Measurements from ENCODE around the gene RIN3. TPM values are rescaled to one million over a fixed set of nuclear protein-coding genes. Genes with fewer than 3 reads are reported as not detected.

The RIN3 gene
- total and polyA plus RNA-seq, 7 experiments from 2014 or later: 27.2 to 182 (median 114) TPM

DNA sequence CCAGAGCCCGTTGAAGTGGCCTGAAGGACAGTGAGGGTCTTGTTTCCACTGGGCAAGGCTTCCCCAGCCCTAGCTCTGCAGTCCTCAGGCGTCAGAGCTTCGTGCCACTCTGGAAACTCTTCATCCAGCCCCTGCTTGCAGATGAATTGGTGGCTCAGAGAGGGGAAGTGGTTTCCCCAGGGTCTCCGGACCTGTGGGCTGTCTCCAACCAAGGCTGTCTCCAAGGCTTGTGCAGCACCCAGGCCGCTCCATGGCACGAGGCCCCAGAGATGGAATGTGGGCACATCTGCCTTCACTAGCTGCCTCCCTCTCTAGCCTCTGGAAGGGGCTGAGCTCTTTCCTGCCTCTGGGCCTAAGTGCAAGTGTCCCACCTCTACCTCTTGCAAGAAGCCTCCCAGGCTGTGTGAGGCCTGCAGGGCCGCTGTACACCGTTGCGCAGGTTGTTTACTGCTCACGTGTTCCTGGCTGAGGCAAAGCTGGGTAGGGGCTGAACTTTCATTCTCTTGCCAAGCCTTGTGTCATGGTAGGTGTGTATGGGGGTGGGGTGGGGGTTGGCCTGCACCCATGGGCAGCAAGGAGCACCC is 11.1 kb downstream of the RIN3 start:
- DNase-seq: no peak
- Histone ChIP-seq H3K4me3 (ENCODE audit: low read length) (no peak overlapping the region), H3K36me3 (ENCODE audit: control insufficient read depth in 2 of 3, insufficient read depth in 3 of 3, low read length in 3 of 3) (no peaks in the 10 kb centered on the region), H3K4me1 (ENCODE audit: control insufficient read depth in 2 of 2, insufficient read depth in 2 of 2, low read length in 2 of 2) (peaks cover 8 to 12% of the 10 kb centered on the region in 2 donors), H3K9me3 (ENCODE audit: control insufficient read depth in 2 of 3, low read length in 3 of 3) (no peaks in the 10 kb centered on the region), H3K27me3 (ENCODE audit: control insufficient read depth in 2 of 2, insufficient read depth in 2 of 2, low read length in 2 of 2) (no peaks in the 10 kb centered on the region), H3K27ac (ENCODE audit: low read depth, low read length) (no peak overlapping the region)
- H3K36me3 Mint-ChIP-seq: peaks cover 0 to 10% (median 5%) of the 10 kb centered on the region in 5 donors
- H3K9me3 Mint-ChIP-seq: peaks cover 0 to 4% (median 1%) of the 10 kb centered on the region in 11 donors
- H3K4me1 Mint-ChIP-seq: peaks cover 2 to 63% (median 29%) of the 10 kb centered on the region in 7 donors
- CTCF ChIA-PET: interaction anchor here (0.6 kb wide), 1 partner anchor 406 kb away, joined by 8 read pairs; no protein-coding TSS in a partner anchor
- POLR2A ChIA-PET: interaction anchor here (0.9 to 1.4 kb wide), 2 partner anchors 13 to 26 kb away, joined by 3 to 5 read pairs; no protein-coding TSS in a partner anchor
- intact Hi-C loops (cut with micrococcal nuclease): no loop called here
- ATAC-seq: no peak
- peaks cover 0 to 3% (median 0%) of the 10 kb centered on the region in 5 donors for H3K27me3 Mint-ChIP-seq
- H3K4me3 Mint-ChIP-seq: peak overlapping the region in 1 of 10 donors; percentile 13
- H3K27ac Mint-ChIP-seq: peak overlapping the region in 3 of 9 donors; percentile 3 to 60 (median 21)

- Mint-ChIP-seq H3K36me3 (peaks cover 0 to 10% (median 5%) of the 10 kb centered on the region in 5 donors), H3K9me3 (peaks cover 0 to 4% (median 1%) of the 10 kb centered on the region in 11 donors), H3K27me3 (peaks cover 0 to 3% (median 0%) of the 10 kb centered on the region in 5 donors), H3K4me1 (peaks cover 8 to 66% (median 35%) of the 10 kb centered on the region in 7 donors), H3K27ac (peak overlapping the region in 4 of 9 donors; percentile 3 to 81 (median 14)), H3K4me3 (peak overlapping the region in 1 of 10 donors; percentile 13)
- DNase-seq (no peak), ATAC-seq (peak; percentile 12)
- peaks cover 8 to 16% of the 10 kb centered on the region in 2 donors for H3K4me1 ChIP-seq (ENCODE audit: control insufficient read depth in 2 of 2, insufficient read depth in 2 of 2, low read length in 2 of 2)
- ChIA-PET CTCF (no interaction called here), POLR2A (interaction anchor here (1.1 to 1.4 kb wide), 2 partner anchors 11 to 25 kb away, joined by 3 read pairs; no protein-coding TSS in a partner anchor)
- no peaks in the 10 kb centered on the region for H3K9me3 ChIP-seq (ENCODE audit: control insufficient read depth in 2 of 3, low read length in 3 of 3)
- H3K27me3 ChIP-seq (ENCODE audit: control insufficient read depth in 2 of 2, insufficient read depth in 2 of 2, low read length in 2 of 2): no peaks in the 10 kb centered on the region
- no peak overlapping the region for H3K4me3 ChIP-seq (ENCODE audit: low read length)
- H3K27ac ChIP-seq (ENCODE audit: low read depth, low read length): no peak overlapping the region
- intact Hi-C loops (cut with micrococcal nuclease): no loop called here
- H3K36me3 ChIP-seq (ENCODE audit: control insufficient read depth in 2 of 3, insufficient read depth in 3 of 3, low read length in 3 of 3): no peaks in the 10 kb centered on the region
These were observed 11.9 kb downstream of the RIN3 start for GRCh38 chr14:92525322-92526095.

DNA sequence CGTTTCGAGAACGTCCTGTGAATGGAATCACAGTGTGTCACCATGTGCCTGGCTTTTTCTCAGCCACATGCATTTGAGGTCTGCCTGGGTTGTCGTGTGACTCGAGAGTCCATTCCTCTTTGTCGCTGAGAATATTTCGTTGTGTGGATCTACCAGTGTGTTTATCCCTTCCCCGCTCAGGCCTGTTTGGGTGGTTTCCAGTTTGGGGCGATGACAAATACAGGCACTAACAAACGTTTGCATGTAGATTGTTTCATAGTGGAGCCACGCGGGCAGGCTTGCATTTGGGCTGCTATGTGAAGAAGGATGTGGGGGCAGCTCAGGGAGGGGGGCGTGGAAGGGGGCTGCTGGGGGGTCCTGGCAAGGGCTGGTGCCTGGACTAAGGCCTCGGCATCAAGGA is 14.1 kb downstream of the RIN3 start:
- intact Hi-C loops (cut with micrococcal nuclease): no loop called here

DNA sequence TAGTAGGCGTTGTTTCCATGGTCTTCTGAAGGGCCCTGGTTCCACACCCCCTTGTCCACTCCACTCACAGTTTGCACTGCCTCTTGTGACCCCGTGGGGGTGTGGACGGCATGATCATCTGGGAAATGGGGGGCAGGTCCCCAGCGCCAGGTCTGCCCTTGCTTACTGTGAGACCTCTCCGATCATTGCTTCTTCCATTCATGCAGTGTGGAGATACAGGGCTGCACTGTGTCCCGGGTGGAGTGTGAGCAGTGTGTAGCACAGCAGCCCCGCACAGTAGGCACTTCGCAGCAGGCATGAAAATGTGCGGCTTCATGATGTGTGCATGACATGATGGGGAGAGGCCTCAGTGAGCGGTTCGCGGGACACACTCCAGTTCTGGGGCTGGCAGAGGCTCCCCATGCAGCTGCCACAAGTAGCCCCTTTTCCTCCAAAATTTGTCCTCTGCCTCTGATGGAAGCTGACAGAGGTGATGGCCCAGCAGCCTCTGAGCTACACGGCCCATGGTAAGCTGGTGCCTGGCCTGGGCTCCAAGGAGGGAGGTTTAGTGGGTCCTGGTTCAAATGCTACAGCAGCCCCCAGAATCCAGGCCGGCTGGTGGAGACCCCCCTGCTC is 15.0 kb downstream of the RIN3 start:
- Histone ChIP-seq H3K9me3 (ENCODE audit: control insufficient read depth in 2 of 3, low read length in 3 of 3) (no peaks in the 10 kb centered on the region), H3K4me3 (ENCODE audit: low read length) (no peak overlapping the region), H3K27ac (ENCODE audit: low read depth, low read length) (no peak overlapping the region), H3K4me1 (ENCODE audit: control insufficient read depth in 2 of 2, insufficient read depth in 2 of 2, low read length in 2 of 2) (peaks cover 13 to 41% of the 10 kb centered on the region in 2 donors), H3K36me3 (ENCODE audit: control insufficient read depth in 2 of 3, insufficient read depth in 3 of 3, low read length in 3 of 3) (no peaks in the 10 kb centered on the region), H3K27me3 (ENCODE audit: control insufficient read depth in 2 of 2, insufficient read depth in 2 of 2, low read length in 2 of 2) (no peaks in the 10 kb centered on the region)
- Mint-ChIP-seq H3K4me3 (no peak overlapping the region), H3K9me3 (no peaks in the 10 kb centered on the region), H3K36me3 (no peaks in the 10 kb centered on the region), H3K27ac (peak overlapping the region in 3 of 9 donors; percentile 8 to 65 (median 25)), H3K4me1 (peaks cover 21 to 68% (median 41%) of the 10 kb centered on the region in 7 donors), H3K27me3 (no peaks in the 10 kb centered on the region)
- ChIA-PET CTCF (no interaction called here), POLR2A (no interaction called here)
- ATAC-seq (no peak), DNase-seq (no peak)
- intact Hi-C loops (cut with micrococcal nuclease): no loop called here

More for the DNA sequence above, 14.1 kb downstream of the RIN3 start:
- DNase-seq: no peak
- ChIA-PET CTCF (no interaction called here), POLR2A (no interaction called here)
- Histone ChIP-seq H3K9me3 (ENCODE audit: control insufficient read depth in 2 of 3, low read length in 3 of 3) (no peaks in the 10 kb centered on the region), H3K27me3 (ENCODE audit: control insufficient read depth in 2 of 2, insufficient read depth in 2 of 2, low read length in 2 of 2) (no peaks in the 10 kb centered on the region), H3K36me3 (ENCODE audit: control insufficient read depth in 2 of 3, insufficient read depth in 3 of 3, low read length in 3 of 3) (no peaks in the 10 kb centered on the region), H3K27ac (ENCODE audit: low read depth, low read length) (no peak overlapping the region), H3K4me3 (ENCODE audit: low read length) (no peak overlapping the region), H3K4me1 (ENCODE audit: control insufficient read depth in 2 of 2, insufficient read depth in 2 of 2, low read length in 2 of 2) (peaks cover 13 to 35% of the 10 kb centered on the region in 2 donors)
- Mint-ChIP-seq H3K9me3 (no peaks in the 10 kb centered on the region), H3K27me3 (no peaks in the 10 kb centered on the region), H3K36me3 (no peaks in the 10 kb centered on the region), H3K27ac (peak overlapping the region in 6 of 9 donors; percentile 8 to 76 (median 48)), H3K4me1 (peaks cover 21 to 65% (median 40%) of the 10 kb centered on the region in 7 donors), H3K4me3 (no peak overlapping the region)
- no peak for ATAC-seq

DNA sequence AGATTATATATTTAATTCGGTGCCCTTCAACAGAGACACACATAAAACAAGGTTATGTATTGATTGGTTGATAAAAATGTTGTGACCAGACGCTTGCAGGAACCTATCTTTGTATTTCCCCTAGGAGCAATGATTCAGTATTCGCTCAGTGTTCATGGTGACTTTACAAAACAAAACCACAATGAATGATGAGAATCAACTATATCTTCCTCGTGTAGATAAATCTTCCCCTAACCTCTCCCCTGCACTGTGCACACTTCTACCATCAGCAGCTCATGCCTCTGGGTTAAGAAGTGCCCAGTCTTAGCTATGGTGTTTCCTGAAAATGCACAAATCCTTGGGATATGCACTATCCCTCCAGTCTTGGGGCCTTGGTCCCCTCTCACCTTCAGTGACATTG is 16.3 kb downstream of the RIN3 start:
- Mint-ChIP-seq H3K27me3 (peaks cover 0 to 2% (median 0%) of the 10 kb centered on the region in 5 donors), H3K27ac (peak overlapping the region in 6 of 9 donors; percentile 1 to 79 (median 42)), H3K36me3 (peaks cover 0 to under 1% (median 0%) of the 10 kb centered on the region in 5 donors), H3K4me1 (peaks cover 24 to 66% (median 45%) of the 10 kb centered on the region in 7 donors), H3K4me3 (peak overlapping the region in 5 of 10 donors; percentile 0 to 39 (median 21)), H3K9me3 (no peaks in the 10 kb centered on the region)
- no peak overlapping the region for H3K27ac ChIP-seq (ENCODE audit: low read depth, low read length)
- no peaks in the 10 kb centered on the region for H3K9me3 ChIP-seq (ENCODE audit: control insufficient read depth in 2 of 3, low read length in 3 of 3)
- intact Hi-C loops (cut with micrococcal nuclease): loop anchor here in 1 of 2 donors (2.0 kb wide), 1 partner anchor 15 kb away; no protein-coding TSS in a partner anchor
- ATAC-seq: peak; percentile 24
- H3K4me3 ChIP-seq (ENCODE audit: low read length): no peak overlapping the region
- H3K4me1 ChIP-seq (ENCODE audit: control insufficient read depth in 2 of 2, insufficient read depth in 2 of 2, low read length in 2 of 2): peaks cover 10 to 46% of the 10 kb centered on the region in 2 donors
- DNase-seq: no peak
- H3K36me3 ChIP-seq (ENCODE audit: control insufficient read depth in 2 of 3, insufficient read depth in 3 of 3, low read length in 3 of 3): no peaks in the 10 kb centered on the region
- POLR2A ChIA-PET: no interaction called here
- no peaks in the 10 kb centered on the region for H3K27me3 ChIP-seq (ENCODE audit: control insufficient read depth in 2 of 2, insufficient read depth in 2 of 2, low read length in 2 of 2)
- CTCF ChIA-PET: no interaction called here

DNA sequence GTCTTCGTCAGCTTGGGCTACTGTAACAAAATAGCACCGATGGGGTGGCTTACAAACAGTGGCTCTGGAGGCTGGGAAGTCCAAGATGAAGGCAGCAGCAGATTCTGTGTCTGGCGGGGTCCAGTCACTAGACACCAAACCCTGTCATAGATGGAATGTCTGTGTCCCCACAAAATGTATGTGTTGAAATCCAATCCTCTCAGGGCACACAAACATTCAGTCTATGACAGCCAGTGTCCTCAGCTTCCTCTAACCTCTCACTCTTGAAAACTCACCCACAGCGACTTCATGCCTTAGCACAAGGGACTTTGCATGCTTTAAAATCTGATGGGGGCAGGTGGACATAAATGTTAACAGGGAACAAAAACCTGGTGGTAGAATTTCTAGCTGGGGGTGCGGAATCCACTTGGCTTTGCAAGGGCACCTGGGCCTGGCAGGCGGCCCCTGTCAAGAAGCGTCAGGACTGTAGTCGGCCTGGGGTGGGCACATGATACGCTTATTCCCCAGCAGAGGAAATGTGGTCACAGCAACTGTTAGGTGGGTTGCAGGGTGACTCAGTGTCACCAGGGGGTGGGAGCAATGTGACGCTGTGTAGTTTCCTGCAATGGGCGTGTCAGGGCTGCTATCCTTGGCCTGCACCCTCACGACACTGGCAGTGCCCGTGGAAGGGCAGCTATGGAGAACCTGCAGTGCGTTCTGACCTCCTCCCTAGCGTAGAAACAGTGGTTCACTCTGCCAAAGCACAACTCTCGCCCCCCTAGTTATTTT is 17.7 kb downstream of the RIN3 start:
- peak overlapping the region in 8 of 9 donors; percentile 36 to 94 (median 78) for H3K27ac Mint-ChIP-seq
- peak; percentile 90 for ATAC-seq
- POLR2A ChIA-PET: interaction anchor here (1.8 kb wide), 1 partner anchor 120 kb away, joined by 3 read pairs; no protein-coding TSS in a partner anchor
- Histone ChIP-seq H3K9me3 (ENCODE audit: control insufficient read depth in 2 of 3, low read length in 3 of 3) (no peaks in the 10 kb centered on the region), H3K36me3 (ENCODE audit: control insufficient read depth in 2 of 3, insufficient read depth in 3 of 3, low read length in 3 of 3) (no peaks in the 10 kb centered on the region), H3K27ac (ENCODE audit: low read depth, low read length) (no peak overlapping the region), H3K4me1 (ENCODE audit: control insufficient read depth in 2 of 2, insufficient read depth in 2 of 2, low read length in 2 of 2) (peaks cover 21 to 55% of the 10 kb centered on the region in 2 donors), H3K27me3 (ENCODE audit: control insufficient read depth in 2 of 2, insufficient read depth in 2 of 2, low read length in 2 of 2) (no peaks in the 10 kb centered on the region), H3K4me3 (ENCODE audit: low read length) (no peak overlapping the region)
- peaks cover 36 to 73% (median 52%) of the 10 kb centered on the region in 7 donors for H3K4me1 Mint-ChIP-seq
- peak overlapping the region in 7 of 10 donors; percentile 40 to 71 (median 56) for H3K4me3 Mint-ChIP-seq
- H3K9me3 Mint-ChIP-seq: no peaks in the 10 kb centered on the region
- intact Hi-C loops (cut with micrococcal nuclease): loop anchor here in 1 of 2 donors (2.0 kb wide), 1 partner anchor 16 kb away; no protein-coding TSS in a partner anchor
- no peak for DNase-seq
- peaks cover 0 to 4% (median 0%) of the 10 kb centered on the region in 5 donors for H3K27me3 Mint-ChIP-seq
- CTCF ChIA-PET: interaction anchor here (0.6 kb wide), 1 partner anchor 213 kb away, joined by 3 read pairs; no protein-coding TSS in a partner anchor
- H3K36me3 Mint-ChIP-seq: peaks cover 0 to 2% (median 0%) of the 10 kb centered on the region in 5 donors

Measured in naive thymus-derived CD4-positive, alpha-beta T cell (primary cell).